Stimulated activated CD4-positive, alpha-beta T cell treated with anti-CD3 and anti-CD28 coated beads, TNF-alpha, amount 100 ng/mL, for 48 hours (primary cell): ENCODE measurements around the gene DPP10.
"Not testable (repeated sequence)": the region's sequence is repeated elsewhere in the genome, so short reads cannot be mapped to it uniquely, and the experiment has no call there.

Source experiments
- DNase-seq, 3 donors: peaks; one replicate each; pipeline ENCODE4 v3.0.0-alpha.2; 2020; ENCODE audit warnings: low read depth in 3 of 3

The DPP10 gene

GRCh38 chr2:115422004-115422634, 979.7 kb downstream of the DPP10 start:
- no peak for DNase-seq

- no peak for DNase-seq
These were observed 985.0 kb downstream of the DPP10 start for GRCh38 chr2:115427436-115427835.

- DNase-seq = not testable (repeated sequence)
These were observed 998.3 kb downstream of the DPP10 start for GRCh38 chr2:115440746-115441145.

- no peak for DNase-seq
These were observed 1001.2 kb downstream of the DPP10 start for GRCh38 chr2:115443539-115444185.

- DNase-seq = no peak
These were observed 1017.6 kb downstream of the DPP10 start for GRCh38 chr2:115460008-115460407.

GRCh38 chr2:115480741-115481140, 1038.3 kb downstream of the DPP10 start:
- no peak for DNase-seq

- DNase-seq = no peak
These were observed 1039.4 kb downstream of the DPP10 start for GRCh38 chr2:115481842-115482241.

- no peak for DNase-seq
These were observed 1041.2 kb downstream of the DPP10 start for GRCh38 chr2:115483666-115484065.

- DNase-seq = no peak
These were observed 1042.0 kb downstream of the DPP10 start for GRCh38 chr2:115484486-115484885.

GRCh38 chr2:115484983-115485382, 1042.5 kb downstream of the DPP10 start:
- DNase-seq = no peak

GRCh38 chr2:115491186-115491793, 1048.8 kb downstream of the DPP10 start:
- DNase-seq = no peak

GRCh38 chr2:115505331-115505730, 1062.9 kb downstream of the DPP10 start:
- no peak for DNase-seq

GRCh38 chr2:115520727-115521126, 1078.3 kb downstream of the DPP10 start:
- DNase-seq = no peak

GRCh38 chr2:115524452-115524851, 1082.0 kb downstream of the DPP10 start:
- DNase-seq = no peak

- DNase-seq = no peak
These were observed 1087.2 kb downstream of the DPP10 start for GRCh38 chr2:115529627-115530026.

GRCh38 chr2:115533081-115533480, 1090.6 kb downstream of the DPP10 start:
- DNase-seq = no peak

GRCh38 chr2:115541814-115542213, 1099.4 kb downstream of the DPP10 start:
- DNase-seq = no peak

- no peak for DNase-seq
These were observed 1099.9 kb downstream of the DPP10 start for GRCh38 chr2:115542331-115542730.

GRCh38 chr2:115543024-115543423, 1100.6 kb downstream of the DPP10 start:
- DNase-seq = no peak

- no peak for DNase-seq
These were observed 1101.0 kb downstream of the DPP10 start for GRCh38 chr2:115543461-115543860.

GRCh38 chr2:115549611-115550130, 1107.2 kb downstream of the DPP10 start:
- DNase-seq = no peak

GRCh38 chr2:115552726-115553125, 1110.3 kb downstream of the DPP10 start:
- DNase-seq = no peak

- DNase-seq = no peak
These were observed 1111.7 kb downstream of the DPP10 start for GRCh38 chr2:115554153-115554552.
